ENCODE measurements around the gene IMPG1.
"Not testable (repeated sequence)": the region's sequence is repeated elsewhere in the genome, so short reads cannot be mapped to it uniquely, and the experiment has no call there.

The IMPG1 gene

DNA sequence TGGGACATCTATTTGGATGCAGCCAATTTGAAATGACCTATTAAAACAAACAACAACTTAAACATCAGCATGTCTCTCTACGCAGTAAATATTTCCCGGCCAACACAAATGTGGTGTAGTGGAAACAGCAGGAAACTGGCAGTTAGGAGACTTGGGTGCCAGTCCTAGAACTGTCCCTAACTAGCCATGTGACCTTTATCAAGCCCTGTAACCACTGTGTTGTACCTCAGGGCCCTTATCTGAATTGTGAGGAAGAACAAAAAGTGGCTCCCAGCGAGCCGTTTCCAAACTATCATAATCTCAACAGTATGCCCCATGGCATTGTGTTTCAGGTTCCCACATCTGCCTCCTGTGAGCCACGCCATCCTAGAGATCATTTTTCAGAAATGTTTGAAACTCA is 124.5 kb downstream of the IMPG1 start:
- DNase-seq, result no peak

DNA sequence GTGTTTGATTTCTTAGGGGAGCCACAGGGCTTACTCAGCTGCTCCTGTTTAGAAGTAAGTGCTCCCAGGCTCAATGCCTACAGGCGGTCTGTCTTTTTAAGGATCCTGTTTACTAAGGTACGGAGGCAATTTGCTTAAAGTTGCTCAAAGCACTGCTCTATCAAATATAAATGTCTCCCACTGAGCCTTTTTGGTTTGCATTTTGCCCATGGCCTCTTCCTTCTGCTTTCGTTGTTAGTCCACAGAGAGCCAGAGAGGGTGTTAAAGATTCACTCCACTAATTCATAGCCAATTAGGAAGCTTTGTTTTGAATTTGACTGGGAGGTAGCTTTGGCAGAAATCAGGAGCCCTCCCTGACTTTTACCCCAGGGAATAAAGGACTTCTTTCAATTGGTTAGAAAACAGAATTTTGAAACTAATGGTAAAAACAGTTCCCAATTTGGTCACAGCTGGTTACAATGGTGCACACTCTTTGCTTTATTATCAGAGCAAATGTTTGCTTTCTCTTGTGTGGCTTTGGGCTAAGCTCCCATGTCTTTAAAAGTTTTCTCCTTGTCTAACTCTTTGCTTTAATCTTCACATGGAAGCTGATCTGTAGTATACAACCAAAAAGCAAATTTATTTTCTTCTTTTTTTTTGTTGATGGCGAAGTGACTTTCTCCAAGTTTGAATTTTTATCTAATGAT is 126.2 kb downstream of the IMPG1 start:
- DNase-seq, result no peak

GRCh38 chr6:75943381-75943780 is 129.1 kb downstream of the IMPG1 start:
- no peak for DNase-seq

DNA sequence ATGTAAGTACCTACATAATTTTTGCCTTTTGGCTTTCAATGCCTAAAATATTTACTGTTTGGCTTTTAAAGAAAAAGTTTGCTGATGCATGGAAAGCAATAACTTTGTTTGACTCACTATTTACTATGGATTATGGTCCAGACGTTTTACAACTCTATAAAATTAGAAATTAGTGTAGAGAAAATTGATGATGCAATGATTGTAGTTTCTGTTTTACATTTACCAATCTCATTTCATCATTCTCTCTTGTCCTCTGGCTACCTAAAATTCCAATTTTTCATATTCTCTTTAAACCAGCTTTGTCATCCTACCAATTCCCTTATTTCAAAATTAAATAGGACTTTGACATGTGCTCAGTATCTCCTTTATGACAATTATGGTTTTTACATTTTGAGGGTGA is 131.0 kb downstream of the IMPG1 start:
- DNase-seq, result no peak

DNA sequence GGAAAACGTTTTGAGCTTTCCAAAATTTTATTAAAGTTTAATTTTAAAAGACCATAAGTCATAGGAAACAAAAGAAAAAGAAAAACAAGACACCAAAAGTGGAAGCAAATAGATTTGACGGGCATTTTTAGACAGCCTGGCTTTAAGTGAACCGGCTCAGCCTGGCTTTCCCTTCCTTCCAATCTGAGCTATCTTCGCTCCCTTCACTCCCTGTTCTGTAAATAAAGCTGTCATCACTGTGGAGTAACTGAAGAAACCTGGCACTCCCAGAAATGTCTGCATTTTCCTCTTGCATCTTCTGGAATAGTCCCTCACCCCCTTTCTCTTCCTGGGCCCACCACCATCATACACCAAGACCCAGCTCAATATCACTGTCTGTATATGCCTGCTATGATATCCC is 131.9 kb downstream of the IMPG1 start:
- DNase-seq, result no peak

DNA sequence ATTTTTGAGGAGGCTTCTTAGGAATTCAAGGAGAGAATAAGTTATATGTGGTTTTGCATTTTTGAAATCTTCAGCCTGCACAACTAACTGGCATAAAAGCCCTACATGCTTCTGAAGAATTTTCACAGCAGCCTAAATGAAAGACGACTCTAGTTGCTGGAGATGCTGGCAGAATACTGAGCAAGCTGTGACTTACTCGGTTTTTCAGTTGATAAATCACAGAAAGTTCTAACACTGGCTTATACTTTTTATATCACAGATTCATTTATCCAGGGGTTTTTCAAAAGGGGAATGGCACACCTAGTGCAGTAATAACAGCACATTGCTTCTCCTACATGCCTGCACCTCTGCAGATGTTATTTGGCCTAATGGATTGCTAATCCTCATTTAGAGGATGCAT is 134.6 kb downstream of the IMPG1 start:
- no peak for DNase-seq

DNA sequence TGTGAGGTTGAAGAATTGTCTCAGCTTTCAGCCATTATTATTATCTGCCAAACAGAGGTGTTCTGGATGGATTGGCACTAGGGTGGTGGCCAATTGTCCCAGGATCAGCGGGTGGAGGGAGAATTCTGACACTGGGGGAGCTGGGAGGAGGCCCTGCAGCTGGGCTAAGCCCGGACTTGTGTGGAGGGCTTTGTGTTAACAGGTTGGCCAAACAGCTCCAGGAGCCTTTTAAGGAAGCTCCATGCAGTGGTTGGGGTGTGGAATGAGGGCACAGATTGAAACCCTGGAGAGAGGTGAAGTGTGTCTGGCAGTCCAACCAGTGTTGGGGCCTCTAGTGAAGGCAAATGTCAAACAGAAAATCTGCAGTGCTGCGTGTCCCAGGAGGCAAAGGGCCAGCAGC is 135.8 kb downstream of the IMPG1 start:
- DNase-seq, result no peak

DNA sequence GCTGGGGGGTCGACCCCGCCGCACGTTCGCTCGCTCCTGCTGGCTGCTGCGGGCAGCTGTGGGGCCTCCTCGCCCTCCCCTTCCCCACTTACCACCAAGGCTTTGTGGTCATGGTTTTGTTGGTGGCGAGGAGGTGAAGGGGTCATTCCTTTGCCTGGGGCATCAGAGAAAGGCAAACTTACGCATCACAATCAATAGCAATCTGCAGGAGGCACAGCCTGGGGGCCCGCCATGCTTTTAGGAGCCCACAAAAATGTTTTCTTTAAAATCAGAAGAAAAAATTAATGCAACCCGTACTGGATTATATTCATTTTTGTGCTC is 137.0 kb downstream of the IMPG1 start:
- no peak for DNase-seq

DNA sequence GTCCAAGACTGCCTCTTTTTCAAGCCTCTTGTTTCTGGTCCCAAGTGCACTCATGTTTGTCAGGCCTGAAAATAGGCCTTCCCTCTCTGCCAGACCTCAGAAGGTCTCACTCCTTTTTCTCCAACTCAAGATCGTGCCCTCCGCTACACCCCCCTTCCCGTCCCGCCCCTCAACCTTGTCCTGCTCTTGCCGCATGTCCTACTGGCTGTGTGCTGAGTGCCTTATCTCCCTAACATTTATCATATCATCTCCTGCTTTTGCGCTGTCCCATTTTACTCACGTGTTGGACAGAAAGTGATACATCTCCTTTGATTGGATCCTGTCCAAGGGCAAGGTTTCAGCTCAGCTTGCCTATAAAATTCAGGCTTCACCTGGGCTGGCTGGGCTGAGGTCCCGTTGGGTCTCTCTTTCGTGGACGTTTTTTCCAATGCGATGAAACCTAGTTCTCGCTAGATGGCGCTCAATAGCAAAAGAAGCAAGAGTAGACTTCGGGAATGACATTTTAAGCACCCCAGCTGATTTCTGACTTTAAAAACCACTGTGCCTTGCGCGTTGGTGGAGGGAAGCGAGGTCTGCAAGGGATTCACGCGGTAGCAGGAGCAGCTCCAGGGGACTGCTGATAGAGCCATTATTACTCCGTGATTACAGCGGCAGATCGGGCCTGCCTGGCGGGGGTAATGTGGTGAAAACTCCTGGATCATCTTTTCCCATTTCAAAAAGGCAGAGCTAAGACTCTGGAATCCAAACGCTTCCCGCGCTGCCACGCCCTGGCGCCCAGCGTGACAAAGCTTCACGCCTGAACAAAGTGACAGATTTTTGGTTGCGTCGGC is 137.6 kb downstream of the IMPG1 start:
- no peak for DNase-seq

- DNase-seq, result no peak
Measured at GRCh38 chr6:75933387-75933975, 139.0 kb downstream of the IMPG1 start.

- DNase-seq, result no peak
Measured at GRCh38 chr6:75932067-75932466, 140.4 kb downstream of the IMPG1 start.

GRCh38 chr6:75931011-75931680 is 141.3 kb downstream of the IMPG1 start:
- no peak for DNase-seq

DNA sequence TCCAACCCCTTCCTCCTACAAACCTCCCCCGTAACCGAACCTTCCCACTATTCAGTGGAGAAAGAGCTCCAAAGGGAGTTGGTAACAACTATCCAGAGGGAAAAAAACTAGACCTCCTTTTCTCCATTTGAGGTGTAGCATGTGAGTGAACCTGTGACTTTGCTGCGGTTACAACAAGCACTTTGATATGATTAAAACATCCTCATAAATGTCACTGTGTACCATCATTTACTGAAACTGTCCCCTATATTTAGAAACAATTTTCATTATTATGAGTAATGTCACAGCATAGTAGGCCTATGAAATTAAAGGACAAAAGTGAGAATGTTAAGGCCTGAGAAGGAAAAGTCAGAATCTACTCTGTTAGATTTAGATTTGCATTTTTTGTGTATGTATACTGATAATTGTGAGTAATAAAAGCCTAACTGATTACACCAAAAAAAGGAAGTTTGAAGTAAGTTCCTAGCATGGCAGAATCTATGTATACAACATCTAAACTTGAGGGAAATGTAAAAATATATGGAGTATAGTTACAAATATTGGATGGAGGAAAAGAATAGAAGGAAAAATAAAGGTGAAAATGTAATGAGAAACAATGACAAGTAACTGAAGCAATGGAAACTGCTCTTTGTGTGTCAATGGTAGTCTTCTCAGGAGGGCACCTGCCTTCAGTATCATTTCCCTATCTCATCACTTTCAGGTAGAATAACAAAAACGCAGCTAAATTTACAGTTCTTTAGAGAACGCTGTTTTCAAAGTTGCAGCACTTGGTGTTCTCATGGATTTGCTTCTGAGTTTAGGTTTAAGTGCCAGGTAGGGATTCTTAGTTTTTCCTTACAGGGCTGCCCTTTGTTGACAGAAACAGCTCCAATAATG is 145.9 kb downstream of the IMPG1 start:
- no peak for DNase-seq

- no peak for DNase-seq
Measured at GRCh38 chr6:75922226-75922625, 150.2 kb downstream of the IMPG1 start.

- no peak for DNase-seq
Measured at GRCh38 chr6:75913040-75913439, 159.4 kb downstream of the IMPG1 start.

DNA sequence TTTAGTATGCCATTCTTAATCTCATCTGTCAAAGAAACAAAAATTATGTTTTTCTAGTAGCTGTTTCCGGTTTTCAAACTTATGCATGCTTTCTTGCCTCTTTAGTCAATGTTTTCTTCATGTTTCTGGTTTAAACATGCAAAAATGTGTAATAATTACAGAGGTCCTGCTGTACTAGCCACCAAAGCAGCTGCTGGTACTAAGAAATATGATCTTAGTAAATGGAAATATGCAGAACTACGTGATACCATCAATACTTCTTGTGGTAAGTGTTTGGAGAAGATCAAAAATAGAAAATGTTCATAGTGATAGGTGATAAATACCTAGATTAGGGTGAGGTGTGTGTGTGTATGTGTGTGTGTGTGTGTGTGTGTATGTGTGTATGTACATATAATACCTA is 165.0 kb downstream of the IMPG1 start:
- no peak for DNase-seq

- DNase-seq, result no peak
Measured at GRCh38 chr6:75906871-75907270, 165.6 kb downstream of the IMPG1 start.

- not testable (repeated sequence) for DNase-seq
Measured at GRCh38 chr6:75905129-75905528, 167.3 kb downstream of the IMPG1 start.

DNA sequence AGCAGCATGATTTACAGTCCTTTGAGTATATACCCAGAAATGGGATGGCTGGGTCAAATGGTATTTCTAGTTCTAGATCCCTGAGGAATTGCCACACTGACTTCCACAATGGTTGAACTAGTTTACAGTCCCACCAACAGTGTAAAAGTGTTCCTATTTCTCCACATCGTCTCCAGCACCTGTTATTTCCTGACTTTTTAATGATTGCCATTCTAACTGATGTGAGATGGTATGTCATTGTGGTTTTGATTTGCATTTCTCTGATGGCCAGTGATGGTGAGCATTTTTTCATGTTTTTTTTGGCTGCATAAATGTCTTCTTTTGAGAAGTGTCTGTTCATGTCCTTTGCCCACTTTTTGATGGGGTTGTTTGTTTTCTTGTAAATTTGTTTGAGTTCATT is 172.2 kb downstream of the IMPG1 start:
- not testable (repeated sequence) for DNase-seq

- no peak for DNase-seq
Measured at GRCh38 chr6:75896526-75896925, 175.9 kb downstream of the IMPG1 start.

DNA sequence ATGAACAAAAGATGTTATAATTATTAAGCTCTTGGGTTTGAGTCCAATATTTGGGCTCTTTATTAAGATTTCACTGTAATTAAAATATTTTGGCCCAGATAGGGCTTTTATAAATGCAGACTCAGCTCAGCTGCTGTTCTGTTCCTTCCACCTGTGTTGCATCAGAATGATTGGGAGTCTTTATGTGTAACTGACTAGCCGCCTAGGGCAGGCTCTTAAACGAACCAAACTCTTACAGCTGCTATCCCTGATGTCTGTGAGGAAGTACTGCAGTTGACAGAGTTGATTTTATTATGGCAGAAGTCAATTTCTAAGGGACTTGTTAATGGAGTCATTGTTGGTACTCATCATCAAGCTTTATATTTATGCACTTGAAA is 178.7 kb downstream of the IMPG1 start:
- DNase-seq, result no peak

DNA sequence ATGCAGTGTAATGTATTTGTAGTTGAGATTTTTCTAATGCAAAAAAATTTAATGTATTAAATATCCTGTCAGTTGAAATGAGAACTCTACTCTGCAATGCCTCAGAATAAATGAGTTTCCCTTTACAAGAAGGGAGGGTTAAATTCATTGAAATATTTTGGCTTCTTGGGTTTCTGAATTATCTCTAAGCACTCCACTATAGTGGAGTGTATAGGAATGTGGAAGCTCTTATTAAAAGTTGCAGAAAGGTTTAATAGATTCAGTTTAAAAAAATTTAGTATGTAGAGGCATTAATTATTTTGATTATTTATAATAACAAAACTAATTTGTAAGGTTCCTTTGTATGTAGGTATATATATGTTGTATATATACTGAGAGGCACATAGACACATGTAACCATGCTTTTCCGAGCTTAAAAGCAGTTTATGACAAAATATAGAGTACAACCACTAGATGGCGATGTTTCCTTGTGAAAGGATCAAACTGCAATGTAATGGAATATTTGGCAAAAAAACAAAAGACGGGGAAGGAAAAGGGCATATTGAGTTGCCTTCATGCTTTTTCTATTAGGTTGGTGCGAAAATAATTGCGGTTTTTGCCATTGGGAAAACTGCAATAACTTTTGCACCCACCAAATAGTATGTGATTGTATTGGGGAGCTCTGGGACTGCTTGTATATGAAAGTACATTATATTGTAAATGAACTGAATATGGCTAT is 179.2 kb downstream of the IMPG1 start:
- no peak for DNase-seq

Measured in T-helper 9 cell (primary cell).